AG04449 (cell line): ENCODE results near the gene C1orf74.

Experiments used
- CTCF ChIA-PET: fragments of 350-600 bp; formaldehyde crosslinking; extraction: SDS; loops from one replicate; lab custom pipeline; 2021; ENCODE audit warnings: antibody characterized with exemption; lab: Yijun Ruan, JAX
- POLR2A ChIA-PET: fragments of 400-600, 350-600 bp; formaldehyde crosslinking; extraction: SDS; loops from one replicate; lab custom pipeline; 2020; ENCODE audit warnings: antibody characterized with exemption, inconsistent platforms; lab: Yijun Ruan, JAX
- DNase-seq: peaks from one replicate; pipeline ENCODE4 v3.0.0-alpha.2; 2010; ENCODE audit warnings: low read depth, low spot score
- H3K4me3 ChIP-seq: 2 replicates; pipeline ENCODE4 v1.5.1; 2011; ENCODE audit warnings: low read depth, mild to moderate bottlenecking, control low read depth, low read length
- CTCF ChIP-seq: IDR thresholded peaks from one replicate; pipeline ENCODE4 v1.5.1; 2011; ENCODE audit warnings: mild to moderate bottlenecking, moderate library complexity, low read length, control low read depth, inconsistent platforms; ENCODE audit not compliant: insufficient read depth; ENCODE audit errors: missing control alignments

The C1orf74 gene

GRCh38 chr1:209783386-209783785, 973 bp downstream of the C1orf74 start:
- ChIA-PET POLR2A (interaction anchor here (0.7 kb wide), 1 partner anchor 46 kb away, joined by 3 read pairs; no protein-coding TSS in a partner anchor), CTCF (interaction anchor here (1.6 to 2.2 kb wide), 4 partner anchors 11 to 206 kb away, joined by 6 to 9 read pairs (median 6); no protein-coding TSS in a partner anchor)
- no peak for DNase-seq
- peak overlapping the region; percentile 94 for H3K4me3 ChIP-seq
- TF ChIP-seq CTCF, result no peak

- CTCF ChIA-PET, result interaction anchor here (1.0 to 1.1 kb wide), 2 partner anchors 13 to 211 kb away, joined by 3 to 4 read pairs; no protein-coding TSS in a partner anchor
- no peak overlapping the region for H3K4me3 ChIP-seq
- POLR2A ChIA-PET, result no interaction called here
- no peak for TF ChIP-seq CTCF
- no peak for DNase-seq
These were observed 4.1 kb downstream of the C1orf74 start for GRCh38 chr1:209780268-209780667.

GRCh38 chr1:209778102-209778501, 6.3 kb downstream of the C1orf74 start:
- ChIA-PET CTCF (interaction anchor here (1.2 kb wide), 1 partner anchor 45 kb away, joined by 3 read pairs; no protein-coding TSS in a partner anchor), POLR2A (no interaction called here)
- TF ChIP-seq CTCF, result no peak

GRCh38 chr1:209777587-209777986, 6.8 kb downstream of the C1orf74 start:
- ChIA-PET CTCF (interaction anchor here (1.2 kb wide), 1 partner anchor 46 kb away, joined by 3 read pairs; no protein-coding TSS in a partner anchor), POLR2A (no interaction called here)
- H3K4me3 ChIP-seq, result no peak overlapping the region
- no peak for TF ChIP-seq CTCF
- DNase-seq, result no peak

More at GRCh38 chr1:209778102-209778501, 6.3 kb downstream of the C1orf74 start:
- H3K4me3 ChIP-seq, result no peak overlapping the region
- no peak for DNase-seq

- CTCF ChIA-PET, result interaction anchor here (2.2 to 2.3 kb wide), 2 partner anchors 48 to 199 kb away, joined by 7 to 8 read pairs; no protein-coding TSS in a partner anchor
- H3K4me3 ChIP-seq, result no peak overlapping the region
- TF ChIP-seq CTCF, result no peak
- POLR2A ChIA-PET, result no interaction called here
- DNase-seq, result no peak
These were observed 8.7 kb downstream of the C1orf74 start for GRCh38 chr1:209775678-209776077.

GRCh38 chr1:209774592-209774991, 9.8 kb downstream of the C1orf74 start:
- CTCF ChIA-PET, result interaction anchor here (2.2 to 2.3 kb wide), 2 partner anchors 49 to 198 kb away, joined by 7 to 8 read pairs; no protein-coding TSS in a partner anchor
- POLR2A ChIA-PET, result no interaction called here

More at GRCh38 chr1:209774592-209774991, 9.8 kb downstream of the C1orf74 start:
- TF ChIP-seq CTCF, result no peak
- no peak for DNase-seq
- no peak overlapping the region for H3K4me3 ChIP-seq
